Upper lobe of left lung (tissue), 4 donors: ENCODE results near the gene CRELD2.

Source experiments
- CTCF ChIP-seq, 6 experiments: fragments of 450-650 bp in 4 of 6; fragments of 200-600 bp in 2 of 6; sonication (generic) in 2 of 6; IDR thresholded peaks; one replicate each; pipeline ENCODE4 v1.5.1; 2016 to 2019; ENCODE audit warnings: antibody characterized with exemption in 6 of 6
- POLR2A ChIP-seq, 4 donors: fragments of 450-650 bp; IDR thresholded peaks; one replicate each; pipeline ENCODE4 v1.5.1; 2016 to 2017; ENCODE audit warnings: antibody characterized with exemption in 4 of 4, mild to moderate bottlenecking in 2 of 4

- TF ChIP-seq POLR2A (IDR thresholded peaks at IDR 0.05): peak in 1 of 4 donors; percentile 7
- TF ChIP-seq CTCF (IDR thresholded peaks at IDR 0.05): no peak
Observed at GRCh38 chr22:49936973-49937757, 18.7 kb downstream of the CRELD2 start.
